ENCODE data around the gene UBR1.

The UBR1 gene

GRCh38 chr15:43107751-43108150, 1.9 kb upstream of the UBR1 start:
- TF ChIP-seq, protein P1, sequence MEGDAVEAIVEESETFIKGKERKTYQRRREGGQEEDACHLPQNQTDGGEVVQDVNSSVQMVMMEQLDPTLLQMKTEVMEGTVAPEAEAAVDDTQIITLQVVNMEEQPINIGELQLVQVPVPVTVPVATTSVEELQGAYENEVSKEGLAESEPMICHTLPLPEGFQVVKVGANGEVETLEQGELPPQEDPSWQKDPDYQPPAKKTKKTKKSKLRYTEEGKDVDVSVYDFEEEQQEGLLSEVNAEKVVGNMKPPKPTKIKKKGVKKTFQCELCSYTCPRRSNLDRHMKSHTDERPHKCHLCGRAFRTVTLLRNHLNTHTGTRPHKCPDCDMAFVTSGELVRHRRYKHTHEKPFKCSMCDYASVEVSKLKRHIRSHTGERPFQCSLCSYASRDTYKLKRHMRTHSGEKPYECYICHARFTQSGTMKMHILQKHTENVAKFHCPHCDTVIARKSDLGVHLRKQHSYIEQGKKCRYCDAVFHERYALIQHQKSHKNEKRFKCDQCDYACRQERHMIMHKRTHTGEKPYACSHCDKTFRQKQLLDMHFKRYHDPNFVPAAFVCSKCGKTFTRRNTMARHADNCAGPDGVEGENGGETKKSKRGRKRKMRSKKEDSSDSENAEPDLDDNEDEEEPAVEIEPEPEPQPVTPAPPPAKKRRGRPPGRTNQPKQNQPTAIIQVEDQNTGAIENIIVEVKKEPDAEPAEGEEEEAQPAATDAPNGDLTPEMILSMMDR (IDR thresholded peaks at IDR 0.05; ENCODE audit: low read depth, low read length): no peak
- in situ Hi-C loops (cut with HindIII; ENCODE audit: low sequenced_read_pairs): no loop called here
- no peak for DNase-seq (ENCODE audit: low read depth, low spot score)

GRCh38 chr15:43106486-43106829, 620 bp upstream of the UBR1 start:
- DNase-seq (ENCODE audit: low read depth, low spot score): no peak
- in situ Hi-C loops (cut with HindIII; ENCODE audit: low sequenced_read_pairs): no loop called here
- peak overlapping the region; percentile 99 for H3K4me3 ChIP-seq (ENCODE audit: low read depth, low read length)
- TF ChIP-seq, protein P1 (IDR thresholded peaks at IDR 0.05; ENCODE audit: low read depth, low read length): no peak

More at GRCh38 chr15:43107751-43108150, 1.9 kb upstream of the UBR1 start:
- H3K4me3 ChIP-seq (ENCODE audit: low read depth, low read length): no peak overlapping the region

GRCh38 chr15:43105077-43105736, 631 bp downstream of the UBR1 start:
- TF ChIP-seq, protein P1 (IDR thresholded peaks at IDR 0.05; ENCODE audit: low read depth, low read length): no peak
- peak overlapping the region; percentile 99 for H3K4me3 ChIP-seq (ENCODE audit: low read depth, low read length)
- in situ Hi-C loops (cut with HindIII; ENCODE audit: low sequenced_read_pairs): no loop called here
- no peak for DNase-seq (ENCODE audit: low read depth, low spot score)

GRCh38 chr15:43104426-43104825, 1.4 kb downstream of the UBR1 start:
- TF ChIP-seq, protein P1 (IDR thresholded peaks at IDR 0.05; ENCODE audit: low read depth, low read length): no peak
- no peak for DNase-seq (ENCODE audit: low read depth, low spot score)
- no peak overlapping the region for H3K4me3 ChIP-seq (ENCODE audit: low read depth, low read length)
- in situ Hi-C loops (cut with HindIII; ENCODE audit: low sequenced_read_pairs): no loop called here

GRCh38 chr15:43103907-43104306, 1.9 kb downstream of the UBR1 start:
- H3K4me3 ChIP-seq (ENCODE audit: low read depth, low read length): no peak overlapping the region
- in situ Hi-C loops (cut with HindIII; ENCODE audit: low sequenced_read_pairs): no loop called here
- TF ChIP-seq, protein P1 (IDR thresholded peaks at IDR 0.05; ENCODE audit: low read depth, low read length): no peak
- DNase-seq (ENCODE audit: low read depth, low spot score): no peak

GRCh38 chr15:43102187-43102586, 3.7 kb downstream of the UBR1 start:
- in situ Hi-C loops (cut with HindIII; ENCODE audit: low sequenced_read_pairs): no loop called here
- TF ChIP-seq, protein P1 (IDR thresholded peaks at IDR 0.05; ENCODE audit: low read depth, low read length): no peak
- no peak for DNase-seq (ENCODE audit: low read depth, low spot score)
- no peak overlapping the region for H3K4me3 ChIP-seq (ENCODE audit: low read depth, low read length)
